ENCODE data around the gene CREBL2. TPM values are rescaled to one million over a fixed set of nuclear protein-coding genes. Genes with fewer than 3 reads are reported as not detected.
A peak's percentile ranks its signal among the peaks of the same experiment; 100 is the strongest.
"Not testable (repeated sequence)": the region's sequence is repeated elsewhere in the genome, so short reads cannot be mapped to it uniquely, and the experiment has no call there.

Gene CREBL2, protein sequence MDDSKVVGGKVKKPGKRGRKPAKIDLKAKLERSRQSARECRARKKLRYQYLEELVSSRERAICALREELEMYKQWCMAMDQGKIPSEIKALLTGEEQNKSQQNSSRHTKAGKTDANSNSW
- polyA plus RNA-seq, result 1 to 10 TPM; 5.5 to 8.1 TPM

- no peaks in the 10 kb centered on the region for H3K36me3 ChIP-seq (ENCODE audit: control insufficient read depth in 2 of 2, insufficient read depth in 2 of 2, low read length in 1 of 2)
- 0 to 1% methylated on average over 41 to 51 of the region's 51 CpGs for WGBS, 2 donors
- peak within 1 kb of the TSS; percentile 96 to 99 for H3K27ac ChIP-seq (ENCODE audit: low read depth in 2 of 2, low read length in 1 of 2)
- no peaks in the 10 kb centered on the region for H3K9me3 ChIP-seq (ENCODE audit: control insufficient read depth in 2 of 2, insufficient read depth in 1 of 2, low read depth in 1 of 2, low read length in 1 of 2)
- no peaks in the 10 kb centered on the region for H3K4me1 ChIP-seq (ENCODE audit: control insufficient read depth in 2 of 2, insufficient read depth in 2 of 2, low read length in 1 of 2)
- no peaks in the 10 kb centered on the region for H3K27me3 ChIP-seq (ENCODE audit: control insufficient read depth in 1 of 2, insufficient read depth in 2 of 2, low read length in 2 of 2)
- H3K4me3 ChIP-seq (ENCODE audit: low read depth in 1 of 2, low read length in 2 of 2), result peak within 1 kb of the TSS; percentile 75 to 79
These were observed at the start of gene CREBL2 for GRCh38 chr12:12611512-12612306. Gene CREBL2 (plus strand): TSS chr12:12611876. CDS start chr12:12612173, 297 bp downstream.

DNA sequence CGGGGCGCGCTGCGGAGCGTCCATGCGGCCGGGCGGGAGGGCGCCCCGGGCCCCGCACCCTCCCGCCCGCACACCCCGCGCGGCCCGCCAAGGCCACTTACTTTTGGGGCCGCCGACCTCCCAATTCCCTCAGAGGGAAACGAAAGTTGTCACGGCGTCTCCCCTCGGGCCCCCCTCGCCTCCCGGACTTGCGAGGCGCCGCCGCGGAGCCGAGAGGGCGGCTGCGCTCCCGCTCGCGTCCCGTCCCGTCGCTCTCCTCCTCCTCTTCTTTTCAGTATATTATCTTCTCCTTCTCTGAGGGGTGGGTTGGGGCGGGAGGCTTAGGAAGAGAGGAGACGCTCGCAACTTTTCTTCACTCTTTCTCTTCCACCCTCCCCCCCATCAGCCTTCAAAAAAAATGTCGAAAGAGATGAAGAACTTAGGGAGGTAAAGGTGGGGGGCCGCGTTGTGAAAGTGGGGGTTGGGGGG, 49.6 kb upstream of the CREBL2 start:
- no peaks in the 10 kb centered on the region for H3K27me3 ChIP-seq (ENCODE audit: control insufficient read depth in 1 of 2, insufficient read depth in 2 of 2, low read length in 2 of 2)
- WGBS, 2 donors, result 0 to 1% methylated on average over 35 to 45 of the region's 45 CpGs
- peak overlapping the region; percentile 97 to 100 for H3K27ac ChIP-seq (ENCODE audit: low read depth in 2 of 2, low read length in 1 of 2)
- no peaks in the 10 kb centered on the region for H3K9me3 ChIP-seq (ENCODE audit: control insufficient read depth in 2 of 2, insufficient read depth in 1 of 2, low read depth in 1 of 2, low read length in 1 of 2)
- H3K36me3 ChIP-seq (ENCODE audit: control insufficient read depth in 2 of 2, insufficient read depth in 2 of 2, low read length in 1 of 2), result no peaks in the 10 kb centered on the region
- H3K4me1 ChIP-seq (ENCODE audit: control insufficient read depth in 2 of 2, insufficient read depth in 2 of 2, low read length in 1 of 2), result no peaks in the 10 kb centered on the region
- H3K4me3 ChIP-seq (ENCODE audit: low read depth in 1 of 2, low read length in 2 of 2), result peak overlapping the region; percentile 66 to 75

DNA sequence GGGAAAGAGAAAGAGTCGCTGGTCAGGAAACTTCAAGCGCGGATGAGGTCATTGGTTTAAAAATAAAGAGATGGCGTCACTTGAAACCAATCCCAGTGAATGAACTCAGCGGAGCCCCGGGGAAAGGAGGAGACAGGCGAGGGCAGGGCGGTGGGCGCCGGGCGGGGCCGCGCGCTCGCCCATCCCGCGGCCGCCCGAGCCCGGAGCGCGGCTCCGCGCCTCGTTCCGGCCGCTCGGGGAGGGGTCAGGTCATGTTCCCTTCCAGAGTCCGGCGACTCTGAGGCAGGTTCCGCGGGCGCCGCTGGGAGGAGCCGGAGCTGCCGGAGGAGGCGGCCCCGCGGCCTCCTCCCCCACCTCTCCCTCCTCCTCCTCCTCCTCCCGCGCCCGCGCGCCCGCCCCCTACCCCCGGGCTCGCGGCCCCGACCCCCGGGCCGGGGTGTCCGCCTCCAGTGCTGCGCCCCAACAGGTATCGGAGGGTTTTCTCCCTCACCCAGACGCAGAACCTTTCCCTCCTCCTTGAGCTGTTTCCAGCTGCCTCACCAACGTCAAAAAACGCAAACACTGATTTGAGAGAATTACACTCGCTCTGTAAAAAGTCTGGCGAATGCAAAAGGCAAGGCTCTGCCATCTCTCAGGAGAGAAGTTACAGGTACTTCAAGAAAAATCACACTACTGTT, 49.0 kb upstream of the CREBL2 start, which contains the start of gene DUSP16:
DUSP16 (minus strand) TSS at position 279 of the 677 bp plus-strand sequence. CDS start 41,765 bp downstream, outside the sequence.
- H3K4me1 ChIP-seq (ENCODE audit: control insufficient read depth in 2 of 2, insufficient read depth in 2 of 2, low read length in 1 of 2), result no peaks in the 10 kb centered on the region
- 1% methylated on average over 21 to 59 of the region's 59 CpGs for WGBS, 2 donors
- peak within 1 kb of the TSS; percentile 66 to 75 for H3K4me3 ChIP-seq (ENCODE audit: low read depth in 1 of 2, low read length in 2 of 2)
- H3K36me3 ChIP-seq (ENCODE audit: control insufficient read depth in 2 of 2, insufficient read depth in 2 of 2, low read length in 1 of 2), result no peaks in the 10 kb centered on the region
- H3K27me3 ChIP-seq (ENCODE audit: control insufficient read depth in 1 of 2, insufficient read depth in 2 of 2, low read length in 2 of 2), result no peaks in the 10 kb centered on the region
- H3K27ac ChIP-seq (ENCODE audit: low read depth in 2 of 2, low read length in 1 of 2), result peak within 1 kb of the TSS; percentile 97 to 100
- H3K9me3 ChIP-seq (ENCODE audit: control insufficient read depth in 2 of 2, insufficient read depth in 1 of 2, low read depth in 1 of 2, low read length in 1 of 2), result no peaks in the 10 kb centered on the region

DNA sequence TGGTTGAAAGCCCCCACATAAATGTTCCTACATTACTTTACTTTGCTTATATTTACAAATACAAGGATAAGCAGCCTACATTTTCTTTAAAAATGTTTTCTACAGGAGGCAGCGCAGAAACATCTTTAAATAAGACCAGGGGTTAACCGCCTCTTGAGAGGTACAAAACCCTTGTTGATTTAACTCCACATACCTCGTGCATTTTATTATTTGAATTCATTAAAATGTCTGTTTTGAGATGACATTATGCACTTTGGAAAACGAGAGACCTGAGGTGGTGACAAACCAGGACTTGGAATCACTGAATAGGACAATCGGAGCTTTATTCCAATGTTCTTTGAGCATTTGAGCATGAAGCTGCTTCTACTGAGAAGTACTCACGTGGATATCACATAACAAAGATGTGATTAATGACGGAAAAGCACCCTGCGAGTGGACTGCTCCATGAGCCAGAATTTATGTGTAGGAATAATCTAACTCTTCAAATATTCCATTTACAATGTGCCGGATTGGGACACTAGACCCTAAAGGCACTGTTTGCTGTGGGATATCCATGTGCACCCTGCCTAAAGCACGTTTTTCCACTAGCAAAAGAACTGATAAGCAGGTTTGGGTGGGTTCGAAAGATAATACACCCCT, 48.3 kb upstream of the CREBL2 start:
- 38 to 43% methylated on average over 11 of the region's 11 CpGs for WGBS, 2 donors
- Histone ChIP-seq H3K4me3 (ENCODE audit: low read depth in 1 of 2, low read length in 2 of 2) (peak overlapping the region in 1 of 2 donors; percentile 66), H3K36me3 (ENCODE audit: control insufficient read depth in 2 of 2, insufficient read depth in 2 of 2, low read length in 1 of 2) (no peaks in the 10 kb centered on the region), H3K9me3 (ENCODE audit: control insufficient read depth in 2 of 2, insufficient read depth in 1 of 2, low read depth in 1 of 2, low read length in 1 of 2) (no peaks in the 10 kb centered on the region), H3K4me1 (ENCODE audit: control insufficient read depth in 2 of 2, insufficient read depth in 2 of 2, low read length in 1 of 2) (no peaks in the 10 kb centered on the region), H3K27me3 (ENCODE audit: control insufficient read depth in 1 of 2, insufficient read depth in 2 of 2, low read length in 2 of 2) (no peaks in the 10 kb centered on the region), H3K27ac (ENCODE audit: low read depth in 2 of 2, low read length in 1 of 2) (peak overlapping the region; percentile 96 to 100)

- no peaks in the 10 kb centered on the region for H3K9me3 ChIP-seq (ENCODE audit: control insufficient read depth in 2 of 2, insufficient read depth in 1 of 2, low read depth in 1 of 2, low read length in 1 of 2)
- no peak overlapping the region for H3K4me3 ChIP-seq (ENCODE audit: low read depth in 1 of 2, low read length in 2 of 2)
- 30 to 48% methylated on average over 1 of the region's 1 CpG for WGBS, 2 donors
- no peaks in the 10 kb centered on the region for H3K4me1 ChIP-seq (ENCODE audit: control insufficient read depth in 2 of 2, insufficient read depth in 2 of 2, low read length in 1 of 2)
- H3K27ac ChIP-seq (ENCODE audit: low read depth in 2 of 2, low read length in 1 of 2), result no peak overlapping the region
- no peaks in the 10 kb centered on the region for H3K27me3 ChIP-seq (ENCODE audit: control insufficient read depth in 1 of 2, insufficient read depth in 2 of 2, low read length in 2 of 2)
- no peaks in the 10 kb centered on the region for H3K36me3 ChIP-seq (ENCODE audit: control insufficient read depth in 2 of 2, insufficient read depth in 2 of 2, low read length in 1 of 2)
These were observed 46.8 kb upstream of the CREBL2 start for GRCh38 chr12:12564911-12565310.

DNA sequence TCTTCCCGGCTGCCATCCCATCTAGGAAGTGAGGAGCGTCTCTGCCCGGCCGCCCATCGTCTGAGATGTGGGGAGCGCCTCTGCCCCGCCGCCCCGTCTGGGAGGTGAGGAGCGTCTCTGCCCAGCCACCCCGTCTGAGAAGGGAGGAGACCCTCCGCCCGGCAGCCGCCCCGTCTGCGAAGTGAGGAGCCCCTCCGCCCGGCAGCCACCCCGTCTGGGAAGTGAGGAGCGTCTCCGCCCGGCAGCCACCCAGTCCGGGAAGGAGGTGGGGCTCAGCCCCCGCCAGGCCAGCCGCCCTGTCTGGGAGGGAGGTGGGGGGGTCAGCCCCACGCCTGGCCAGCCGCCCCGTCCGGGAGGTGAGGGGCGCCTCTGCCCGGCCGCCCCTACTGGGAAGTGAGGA, 45.7 kb upstream of the CREBL2 start:
- H3K27ac ChIP-seq (ENCODE audit: low read depth in 2 of 2, low read length in 1 of 2); H3K4me3 ChIP-seq (ENCODE audit: low read depth in 1 of 2, low read length in 2 of 2); H3K27me3 ChIP-seq (ENCODE audit: control insufficient read depth in 1 of 2, insufficient read depth in 2 of 2, low read length in 2 of 2); H3K4me1 ChIP-seq (ENCODE audit: control insufficient read depth in 2 of 2, insufficient read depth in 2 of 2, low read length in 1 of 2); H3K9me3 ChIP-seq (ENCODE audit: control insufficient read depth in 2 of 2, insufficient read depth in 1 of 2, low read depth in 1 of 2, low read length in 1 of 2); H3K36me3 ChIP-seq (ENCODE audit: control insufficient read depth in 2 of 2, insufficient read depth in 2 of 2, low read length in 1 of 2): not testable (repeated sequence)
- WGBS, 2 donors, result 97 to 98% methylated on average over 13 to 25 of the region's 32 CpGs

- Histone ChIP-seq H3K4me3 (ENCODE audit: low read depth in 1 of 2, low read length in 2 of 2) (no peak overlapping the region), H3K27ac (ENCODE audit: low read depth in 2 of 2, low read length in 1 of 2) (no peak overlapping the region), H3K36me3 (ENCODE audit: control insufficient read depth in 2 of 2, insufficient read depth in 2 of 2, low read length in 1 of 2) (no peaks in the 10 kb centered on the region), H3K9me3 (ENCODE audit: control insufficient read depth in 2 of 2, insufficient read depth in 1 of 2, low read depth in 1 of 2, low read length in 1 of 2) (no peaks in the 10 kb centered on the region), H3K4me1 (ENCODE audit: control insufficient read depth in 2 of 2, insufficient read depth in 2 of 2, low read length in 1 of 2) (no peaks in the 10 kb centered on the region), H3K27me3 (ENCODE audit: control insufficient read depth in 1 of 2, insufficient read depth in 2 of 2, low read length in 2 of 2) (no peaks in the 10 kb centered on the region)
- 90 to 92% methylated on average over 3 of the region's 3 CpGs for WGBS, 2 donors
These were observed 39.0 kb upstream of the CREBL2 start for GRCh38 chr12:12572659-12573058.

- Histone ChIP-seq H3K9me3 (ENCODE audit: control insufficient read depth in 2 of 2, insufficient read depth in 1 of 2, low read depth in 1 of 2, low read length in 1 of 2) (no peaks in the 10 kb centered on the region), H3K4me1 (ENCODE audit: control insufficient read depth in 2 of 2, insufficient read depth in 2 of 2, low read length in 1 of 2) (no peaks in the 10 kb centered on the region), H3K27ac (ENCODE audit: low read depth in 2 of 2, low read length in 1 of 2) (no peak overlapping the region), H3K27me3 (ENCODE audit: control insufficient read depth in 1 of 2, insufficient read depth in 2 of 2, low read length in 2 of 2) (no peaks in the 10 kb centered on the region), H3K4me3 (ENCODE audit: low read depth in 1 of 2, low read length in 2 of 2) (no peak overlapping the region), H3K36me3 (ENCODE audit: control insufficient read depth in 2 of 2, insufficient read depth in 2 of 2, low read length in 1 of 2) (no peaks in the 10 kb centered on the region)
- 69 to 79% methylated on average over 3 of the region's 3 CpGs for WGBS, 2 donors
These were observed 33.9 kb upstream of the CREBL2 start for GRCh38 chr12:12577786-12578185.

GRCh38 chr12:12580716-12581115, 31.0 kb upstream of the CREBL2 start:
- H3K9me3 ChIP-seq (ENCODE audit: control insufficient read depth in 2 of 2, insufficient read depth in 1 of 2, low read depth in 1 of 2, low read length in 1 of 2); H3K4me1 ChIP-seq (ENCODE audit: control insufficient read depth in 2 of 2, insufficient read depth in 2 of 2, low read length in 1 of 2); H3K27ac ChIP-seq (ENCODE audit: low read depth in 2 of 2, low read length in 1 of 2); H3K4me3 ChIP-seq (ENCODE audit: low read depth in 1 of 2, low read length in 2 of 2); H3K36me3 ChIP-seq (ENCODE audit: control insufficient read depth in 2 of 2, insufficient read depth in 2 of 2, low read length in 1 of 2); H3K27me3 ChIP-seq (ENCODE audit: control insufficient read depth in 1 of 2, insufficient read depth in 2 of 2, low read length in 2 of 2): not testable (repeated sequence)
- 92 to 93% methylated on average over 1 of the region's 1 CpG for WGBS, 2 donors
